ENCODE results near the gene POLR2L. TPM values are rescaled to one million over a fixed set of nuclear protein-coding genes. Genes with fewer than 3 reads are reported as not detected.

Gene POLR2L
- total RNA-seq, 6 donors from 2014 or later: 34.1 to 168 (median 102) TPM

GRCh38 chr11:826836-827145, 15.5 kb downstream of the POLR2L start:
- H3K27ac ChIP-seq: peak overlapping the region; percentile 77 to 92 (median 84)
- H3K27me3 ChIP-seq: peaks cover 0 to 4% (median 0%) of the 10 kb centered on the region in 4 donors
- 0 to 2% methylated on average over 10 to 13 of the region's 22 CpGs for WGBS, 2 donors
- no peaks in the 10 kb centered on the region for H3K9me3 ChIP-seq
- no peak for DNase-seq
- TF ChIP-seq POLR2A (IDR thresholded peaks at IDR 0.05) (no peak), CTCF (IDR thresholded peaks at IDR 0.05) (no peak), EP300 (IDR thresholded peaks at IDR 0.05) (no peak), POLR2AphosphoS5 (IDR thresholded peaks at IDR 0.05) (no peak)
- no peak for ATAC-seq (ENCODE audit: low FRiP score in 2 of 2)
- peaks cover 73 to 93% (median 76%) of the 10 kb centered on the region in 4 donors for H3K4me1 ChIP-seq
- H3K4me3 ChIP-seq: peak overlapping the region; percentile 22 to 61 (median 57)
- peaks cover 20 to 38% (median 29%) of the 10 kb centered on the region in 4 donors for H3K36me3 ChIP-seq

GRCh38 chr11:826227-826621, 16.1 kb downstream of the POLR2L start:
- H3K9me3 ChIP-seq: no peaks in the 10 kb centered on the region
- no peak for DNase-seq
- peaks cover 20 to 42% (median 29%) of the 10 kb centered on the region in 4 donors for H3K36me3 ChIP-seq
- 67 to 71% methylated on average over 5 to 9 of the region's 9 CpGs for WGBS, 2 donors
- peaks cover 0 to 4% (median 0%) of the 10 kb centered on the region in 4 donors for H3K27me3 ChIP-seq
- TF ChIP-seq CTCF (IDR thresholded peaks at IDR 0.05): no peak
- TF ChIP-seq POLR2A (IDR thresholded peaks at IDR 0.05): no peak
- TF ChIP-seq EP300 (IDR thresholded peaks at IDR 0.05): no peak
- TF ChIP-seq POLR2AphosphoS5 (IDR thresholded peaks at IDR 0.05): no peak
- peak overlapping the region in 2 of 4 donors; percentile 59 to 61 for H3K4me3 ChIP-seq
- H3K27ac ChIP-seq: peak overlapping the region; percentile 77 to 92 (median 84)
- ATAC-seq (ENCODE audit: low FRiP score in 2 of 2): no peak
- peaks cover 74 to 93% (median 78%) of the 10 kb centered on the region in 4 donors for H3K4me1 ChIP-seq

- ATAC-seq (ENCODE audit: low FRiP score in 2 of 2): peak in 1 of 2 donors; percentile 19
- DNase-seq: peak in 1 of 2 donors; percentile 64
- Histone ChIP-seq H3K27ac (peak overlapping the region; percentile 77 to 92 (median 84)), H3K27me3 (no peaks in the 10 kb centered on the region), H3K9me3 (no peaks in the 10 kb centered on the region), H3K36me3 (peaks cover 20 to 42% (median 29%) of the 10 kb centered on the region in 4 donors), H3K4me3 (no peak overlapping the region), H3K4me1 (peaks cover 74 to 93% (median 78%) of the 10 kb centered on the region in 4 donors)
- 74% methylated on average over 8 to 10 of the region's 12 CpGs for WGBS, 2 donors
- TF ChIP-seq POLR2AphosphoS5 (IDR thresholded peaks at IDR 0.05): no peak
- no peak for TF ChIP-seq POLR2A (IDR thresholded peaks at IDR 0.05)
- no peak for TF ChIP-seq EP300 (IDR thresholded peaks at IDR 0.05)
- TF ChIP-seq CTCF (IDR thresholded peaks at IDR 0.05): no peak
Measured at GRCh38 chr11:825366-826226, 16.7 kb downstream of the POLR2L start.

- WGBS, 2 donors: 75 to 89% methylated on average over 9 to 11 of the region's 11 CpGs
- DNase-seq: peak in 1 of 2 donors; percentile 49
- Histone ChIP-seq H3K27ac (peak overlapping the region in 2 of 4 donors; percentile 46 to 89), H3K9me3 (no peaks in the 10 kb centered on the region), H3K4me3 (no peak overlapping the region), H3K4me1 (peaks cover 71 to 92% (median 77%) of the 10 kb centered on the region in 4 donors), H3K36me3 (peaks cover 20 to 42% (median 29%) of the 10 kb centered on the region in 4 donors), H3K27me3 (no peaks in the 10 kb centered on the region)
- TF ChIP-seq EP300 (IDR thresholded peaks at IDR 0.05): no peak
- TF ChIP-seq CTCF (IDR thresholded peaks at IDR 0.05): no peak
- TF ChIP-seq POLR2AphosphoS5 (IDR thresholded peaks at IDR 0.05): no peak
- ATAC-seq (ENCODE audit: low FRiP score in 2 of 2): no peak
Measured at GRCh38 chr11:824942-825341, 17.4 kb downstream of the POLR2L start.
